Measurements from ENCODE around the gene BCAS1.

DNA sequence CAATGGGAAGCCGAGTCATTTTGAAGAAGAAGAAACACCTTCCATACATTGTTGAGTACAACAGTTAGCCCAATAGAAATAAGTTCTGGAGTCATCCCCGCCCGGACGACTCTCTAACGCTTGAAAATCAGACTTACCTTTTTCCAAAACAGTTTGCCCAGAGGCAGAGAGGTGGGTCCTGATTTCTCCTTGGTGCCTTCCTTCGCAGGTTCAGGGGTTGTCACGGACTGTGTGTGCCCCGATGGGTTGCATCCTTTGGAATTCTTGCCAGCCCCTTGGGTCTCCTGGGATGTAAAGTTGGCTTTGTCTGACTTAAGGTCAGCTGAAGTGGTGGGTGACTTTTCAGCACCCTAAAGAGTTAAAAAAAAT, 85.3 kb downstream of the BCAS1 start:
- TF ChIP-seq, protein P1, sequence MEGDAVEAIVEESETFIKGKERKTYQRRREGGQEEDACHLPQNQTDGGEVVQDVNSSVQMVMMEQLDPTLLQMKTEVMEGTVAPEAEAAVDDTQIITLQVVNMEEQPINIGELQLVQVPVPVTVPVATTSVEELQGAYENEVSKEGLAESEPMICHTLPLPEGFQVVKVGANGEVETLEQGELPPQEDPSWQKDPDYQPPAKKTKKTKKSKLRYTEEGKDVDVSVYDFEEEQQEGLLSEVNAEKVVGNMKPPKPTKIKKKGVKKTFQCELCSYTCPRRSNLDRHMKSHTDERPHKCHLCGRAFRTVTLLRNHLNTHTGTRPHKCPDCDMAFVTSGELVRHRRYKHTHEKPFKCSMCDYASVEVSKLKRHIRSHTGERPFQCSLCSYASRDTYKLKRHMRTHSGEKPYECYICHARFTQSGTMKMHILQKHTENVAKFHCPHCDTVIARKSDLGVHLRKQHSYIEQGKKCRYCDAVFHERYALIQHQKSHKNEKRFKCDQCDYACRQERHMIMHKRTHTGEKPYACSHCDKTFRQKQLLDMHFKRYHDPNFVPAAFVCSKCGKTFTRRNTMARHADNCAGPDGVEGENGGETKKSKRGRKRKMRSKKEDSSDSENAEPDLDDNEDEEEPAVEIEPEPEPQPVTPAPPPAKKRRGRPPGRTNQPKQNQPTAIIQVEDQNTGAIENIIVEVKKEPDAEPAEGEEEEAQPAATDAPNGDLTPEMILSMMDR (conservative IDR thresholded peaks at IDR 0.05) = no peak
- TF ChIP-seq EZH2 (IDR thresholded peaks at IDR 0.05; ENCODE audit: low read depth) = no peak
